Activated T-cell treated with anti-CD3 and anti-CD28 coated beads, Interleukin-2, amount 50 U/mL, for 24 hours (primary cell): ENCODE data around the gene GRK5.
A peak's percentile ranks its signal among the peaks of the same experiment; 100 is the strongest.
"Not testable (repeated sequence)": the region's sequence is repeated elsewhere in the genome, so short reads cannot be mapped to it uniquely, and the experiment has no call there.

ENCODE experiments used
- DNase-seq: peaks from one replicate; pipeline ENCODE4 v3.0.0-alpha.2; 2020
- H3K27ac Mint-ChIP-seq: 2 replicates; pipeline ENCODE4 v1.8.0; 2020; ENCODE audit warnings: mild to moderate bottlenecking, mixed read lengths
- H3K27me3 Mint-ChIP-seq: 2 replicates; pipeline ENCODE4 v1.8.0; 2020; ENCODE audit warnings: mixed read lengths
- H3K36me3 Mint-ChIP-seq: 2 replicates; pipeline ENCODE4 v1.8.0; 2020; ENCODE audit warnings: low read depth, mixed read lengths
- H3K4me1 Mint-ChIP-seq: 2 replicates; pipeline ENCODE4 v1.8.0; 2020; ENCODE audit warnings: low read depth, mixed read lengths
- H3K4me3 Mint-ChIP-seq: 2 replicates; pipeline ENCODE4 v1.8.0; 2020; ENCODE audit warnings: mild to moderate bottlenecking, moderate library complexity, mixed read lengths
- H3K9me3 Mint-ChIP-seq: 2 replicates; pipeline ENCODE4 v1.8.0; 2020; ENCODE audit warnings: mixed read lengths

The GRK5 gene

DNA sequence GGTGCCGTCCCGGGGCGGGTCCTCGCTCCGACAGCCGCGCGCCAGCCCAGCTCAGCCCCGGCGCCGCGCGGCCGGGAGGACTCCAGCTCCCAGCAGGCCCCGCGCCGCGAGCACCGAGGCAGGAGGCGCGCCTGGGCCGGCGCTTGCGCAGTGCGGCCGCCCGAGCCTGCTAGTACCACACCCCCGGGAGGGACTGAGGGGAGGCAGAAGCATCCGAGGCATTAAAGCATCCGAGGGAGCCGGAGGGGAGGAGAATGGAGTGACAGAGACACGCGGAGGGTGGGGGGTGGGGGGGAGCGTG is at the start of gene GRK5:
GRK5 (plus strand) TSS at position 206 of the 301 bp plus-strand sequence. CDS start 347 bp downstream, outside the sequence.
- Mint-ChIP-seq H3K9me3 (no peaks in the 10 kb centered on the region), H3K27ac (peak within 1 kb of the TSS; percentile 94), H3K36me3 (peaks cover 4% of the 10 kb centered on the region), H3K4me3 (peak within 1 kb of the TSS; percentile 89), H3K27me3 (no peaks in the 10 kb centered on the region), H3K4me1 (peaks cover 50% of the 10 kb centered on the region)
- no peak for DNase-seq

DNA sequence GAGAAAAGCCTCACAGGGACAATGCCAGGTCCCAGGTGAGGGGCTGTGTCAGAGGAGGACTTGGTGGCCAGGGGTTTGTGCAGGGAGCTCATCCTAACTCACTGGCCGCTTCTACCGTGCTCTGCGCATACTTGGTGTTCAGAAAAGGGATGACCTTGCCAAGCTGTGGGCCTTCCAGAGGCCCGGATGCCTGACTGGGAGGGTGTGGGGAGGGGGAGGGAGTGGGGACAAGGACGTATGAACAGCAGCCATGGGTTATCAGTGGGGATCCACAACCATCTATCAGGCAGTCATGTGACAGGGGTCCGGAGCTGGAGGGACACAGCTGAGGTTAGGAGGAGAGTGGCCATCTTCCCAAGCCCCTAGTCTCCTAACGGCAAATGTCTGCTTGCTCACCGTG is 48.0 kb upstream of the GRK5 start:
- Mint-ChIP-seq H3K9me3 (no peaks in the 10 kb centered on the region), H3K4me3 (no peak overlapping the region), H3K27ac (peak overlapping the region; percentile 18), H3K27me3 (no peaks in the 10 kb centered on the region), H3K36me3 (peaks cover 97% of the 10 kb centered on the region), H3K4me1 (peaks cover 22% of the 10 kb centered on the region)
- DNase-seq, result no peak

DNA sequence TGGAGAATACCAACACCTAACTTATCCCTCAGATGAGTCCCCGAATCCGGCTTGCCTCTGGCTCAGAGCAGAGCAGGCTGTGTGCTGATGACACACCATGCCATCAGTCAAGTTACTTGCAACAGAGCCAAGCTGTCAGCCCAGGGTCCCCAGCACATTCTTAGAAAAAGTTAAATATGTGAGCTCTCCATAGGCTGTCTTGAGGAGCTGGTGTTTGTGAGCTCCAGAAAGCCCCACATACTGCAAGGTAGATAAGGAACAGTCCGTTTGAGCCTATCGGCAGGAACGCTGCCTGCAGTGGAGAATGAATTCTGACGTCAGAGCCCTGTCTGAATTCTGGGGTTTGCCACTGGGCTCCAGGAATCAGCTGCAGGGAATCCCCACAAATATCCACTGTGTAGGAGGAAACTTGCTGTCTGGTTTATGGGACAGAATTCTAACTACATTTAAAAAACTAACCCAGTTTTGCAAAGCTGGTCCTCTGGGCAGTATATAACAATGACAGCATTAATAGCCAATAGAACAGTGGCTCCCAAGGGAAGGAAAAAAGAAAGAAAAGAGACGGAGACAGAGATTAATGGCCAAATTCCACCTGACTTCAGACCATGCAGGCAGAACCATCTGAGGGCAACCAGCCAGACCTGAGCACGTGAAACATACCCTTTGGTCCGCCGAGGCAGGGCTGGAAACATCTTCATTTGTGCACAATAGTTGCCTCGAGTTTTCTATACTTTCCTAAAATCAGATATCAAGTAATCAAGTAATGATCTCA is 45.5 kb upstream of the GRK5 start:
- no peaks in the 10 kb centered on the region for H3K9me3 Mint-ChIP-seq
- peaks cover 93% of the 10 kb centered on the region for H3K36me3 Mint-ChIP-seq
- no peak overlapping the region for H3K4me3 Mint-ChIP-seq
- no peaks in the 10 kb centered on the region for H3K27me3 Mint-ChIP-seq
- DNase-seq, result no peak
- peak overlapping the region; percentile 28 for H3K27ac Mint-ChIP-seq
- peaks cover 40% of the 10 kb centered on the region for H3K4me1 Mint-ChIP-seq

DNA sequence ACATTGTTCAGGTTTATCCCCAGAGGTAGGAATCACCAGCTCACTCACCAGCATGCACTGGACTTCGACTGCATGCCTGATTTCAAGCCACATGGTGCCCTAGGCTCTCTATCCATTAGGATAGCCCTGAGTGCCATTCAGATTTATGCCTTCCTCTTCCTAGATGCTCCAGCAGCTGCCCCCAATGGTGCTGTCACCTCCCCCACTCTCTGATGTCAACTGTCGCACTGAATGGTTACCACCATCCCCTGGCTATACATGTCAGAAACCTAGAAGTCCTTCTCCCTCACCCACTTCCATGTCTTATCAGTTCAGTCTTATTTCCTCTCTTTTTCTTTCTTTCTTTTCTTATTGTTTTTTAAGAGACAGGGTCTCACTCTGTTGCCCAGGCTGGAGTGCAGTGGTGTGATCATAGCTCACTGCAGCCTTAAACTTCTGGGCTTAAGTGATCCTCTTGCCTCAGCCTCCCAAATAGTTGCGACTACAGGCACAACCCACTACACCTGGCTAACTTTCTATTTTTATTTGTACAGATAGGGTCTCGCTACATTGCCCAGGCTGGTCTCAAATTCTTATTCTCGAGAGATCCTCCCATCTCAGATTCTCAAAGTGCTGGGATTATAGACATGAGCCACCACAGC is 44.8 kb upstream of the GRK5 start:
- no peak overlapping the region for H3K4me3 Mint-ChIP-seq
- DNase-seq, result no peak
- peak overlapping the region; percentile 28 for H3K27ac Mint-ChIP-seq
- peaks cover 95% of the 10 kb centered on the region for H3K36me3 Mint-ChIP-seq
- peaks cover 44% of the 10 kb centered on the region for H3K4me1 Mint-ChIP-seq
- no peaks in the 10 kb centered on the region for H3K9me3 Mint-ChIP-seq
- no peaks in the 10 kb centered on the region for H3K27me3 Mint-ChIP-seq

DNA sequence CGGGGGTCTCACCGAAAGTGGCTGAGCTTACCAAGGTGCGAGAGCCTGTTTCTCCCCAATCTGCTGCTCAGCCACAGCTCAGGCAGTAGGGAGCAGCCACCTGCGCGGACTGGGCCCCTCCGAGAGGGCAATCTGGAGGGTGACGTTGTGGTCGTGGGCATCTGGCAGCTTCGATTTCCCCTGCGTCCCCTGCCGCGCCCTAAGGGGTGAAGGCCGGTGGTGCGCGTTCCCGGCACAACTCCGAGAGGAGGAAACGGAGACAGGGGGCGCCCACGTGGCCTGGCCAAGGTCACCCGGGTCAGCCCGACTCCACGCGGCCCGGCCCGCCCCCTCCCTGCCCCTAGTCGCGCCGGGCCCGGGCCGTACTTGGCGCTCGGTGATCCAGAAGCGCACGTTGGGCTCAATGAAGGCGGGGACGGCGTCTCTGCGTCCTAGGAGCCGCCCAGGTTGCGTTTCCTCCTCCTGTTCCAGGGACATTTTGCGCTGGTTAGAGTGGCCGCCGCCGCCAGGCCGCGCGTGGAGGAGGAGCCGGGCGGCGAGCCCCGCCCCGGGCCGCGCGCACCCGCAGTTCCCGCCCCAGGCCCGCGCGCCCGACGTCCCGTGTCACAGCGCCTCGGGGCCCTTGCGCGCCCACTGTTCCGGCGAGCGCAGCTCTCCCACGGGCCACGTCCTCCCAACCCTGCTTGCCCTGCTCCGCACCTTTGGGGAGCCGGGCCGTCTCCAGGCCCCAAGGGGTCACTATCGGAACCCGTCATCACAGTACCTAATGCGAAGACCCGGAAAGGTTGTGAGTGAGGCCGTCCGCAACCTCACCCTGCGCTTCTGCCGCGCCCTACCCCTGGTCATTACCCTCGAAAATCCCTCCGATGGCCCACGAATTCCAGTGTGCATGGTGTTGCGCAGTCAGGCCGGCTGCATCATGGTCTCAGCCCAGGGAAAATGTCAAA is 41.9 kb upstream of the GRK5 start, which contains the start of gene SFXN4:
SFXN4 (minus strand) TSS at position 544 of the 947 bp plus-strand sequence; CDS start at position 477, 67 bp downstream.
- peak; percentile 91 for DNase-seq
- peak within 1 kb of the TSS; percentile 95 for H3K27ac Mint-ChIP-seq
- no peaks in the 10 kb centered on the region for H3K9me3 Mint-ChIP-seq
- no peaks in the 10 kb centered on the region for H3K27me3 Mint-ChIP-seq
- H3K4me3 Mint-ChIP-seq, result peak within 1 kb of the TSS; percentile 87
- H3K4me1 Mint-ChIP-seq, result peaks cover 44% of the 10 kb centered on the region
- H3K36me3 Mint-ChIP-seq, result peaks cover 95% of the 10 kb centered on the region

DNA sequence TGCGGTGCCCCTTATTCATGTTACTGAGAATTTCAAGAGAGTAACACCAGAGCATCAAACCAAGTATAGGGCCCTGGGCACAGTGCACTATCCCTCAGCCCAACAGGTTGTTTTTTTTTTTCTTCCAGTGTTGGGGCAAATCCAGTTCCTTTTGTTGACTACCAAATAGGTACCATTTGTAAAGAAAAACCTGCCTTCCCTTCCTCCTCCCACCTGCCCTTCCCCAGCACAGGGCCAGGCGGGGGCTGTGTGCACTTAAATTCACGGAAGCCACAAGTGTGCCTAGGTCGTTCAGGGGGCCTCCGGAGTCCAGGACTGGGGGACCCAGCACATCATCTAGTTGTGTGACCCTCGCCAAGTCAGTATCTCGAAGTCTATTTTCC is 41.3 kb upstream of the GRK5 start:
- Mint-ChIP-seq H3K27ac (peak overlapping the region; percentile 95), H3K4me3 (peak overlapping the region; percentile 87), H3K4me1 (peaks cover 44% of the 10 kb centered on the region), H3K36me3 (peaks cover 96% of the 10 kb centered on the region), H3K9me3 (no peaks in the 10 kb centered on the region), H3K27me3 (no peaks in the 10 kb centered on the region)
- no peak for DNase-seq

DNA sequence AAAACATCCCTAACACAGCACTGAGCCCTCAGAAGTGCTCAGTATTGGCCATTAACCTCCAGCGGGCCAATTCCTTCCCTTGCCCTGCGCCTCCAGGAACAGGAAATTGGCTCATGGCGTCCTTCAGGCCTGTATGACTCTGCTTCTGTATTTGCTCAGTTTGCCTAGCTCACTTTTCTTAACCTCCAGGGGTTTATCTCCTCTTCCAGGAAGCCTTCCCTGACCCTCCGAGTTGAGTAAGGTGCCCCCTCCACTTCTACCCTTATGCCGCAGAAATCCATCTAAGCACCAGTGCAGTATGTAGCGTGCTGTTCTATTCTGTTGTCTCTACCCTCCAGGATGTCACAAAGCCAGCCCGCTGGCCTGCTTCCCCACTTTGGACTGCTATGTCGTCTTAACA is 40.8 kb upstream of the GRK5 start:
- peaks cover 42% of the 10 kb centered on the region for H3K4me1 Mint-ChIP-seq
- peaks cover 96% of the 10 kb centered on the region for H3K36me3 Mint-ChIP-seq
- no peaks in the 10 kb centered on the region for H3K27me3 Mint-ChIP-seq
- no peak for DNase-seq
- peak overlapping the region; percentile 87 for H3K4me3 Mint-ChIP-seq
- H3K27ac Mint-ChIP-seq, result peak overlapping the region; percentile 95
- no peaks in the 10 kb centered on the region for H3K9me3 Mint-ChIP-seq

DNA sequence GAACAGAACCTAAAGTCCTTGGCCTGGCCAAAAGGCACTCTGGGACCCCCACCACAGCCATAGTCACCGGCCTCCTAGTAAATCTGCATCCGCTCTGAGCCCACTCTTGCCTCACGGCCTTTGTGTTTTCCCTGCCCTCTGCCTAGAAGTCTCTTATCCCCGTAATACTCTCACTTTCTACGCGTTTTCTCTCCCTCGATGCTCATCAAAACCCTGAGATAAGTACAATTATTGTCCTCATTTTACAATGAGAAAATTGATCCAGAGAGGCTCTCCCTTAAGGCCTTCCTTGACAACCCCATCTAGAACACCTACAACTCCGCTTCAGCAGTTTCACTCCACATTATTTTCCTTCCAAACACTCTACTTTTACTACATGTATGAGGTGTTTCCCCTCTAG is 40.3 kb upstream of the GRK5 start:
- Mint-ChIP-seq H3K4me1 (peaks cover 39% of the 10 kb centered on the region), H3K9me3 (no peaks in the 10 kb centered on the region), H3K27me3 (no peaks in the 10 kb centered on the region), H3K36me3 (peaks cover 95% of the 10 kb centered on the region), H3K27ac (peak overlapping the region; percentile 95), H3K4me3 (peak overlapping the region; percentile 87)
- DNase-seq, result no peak

DNA sequence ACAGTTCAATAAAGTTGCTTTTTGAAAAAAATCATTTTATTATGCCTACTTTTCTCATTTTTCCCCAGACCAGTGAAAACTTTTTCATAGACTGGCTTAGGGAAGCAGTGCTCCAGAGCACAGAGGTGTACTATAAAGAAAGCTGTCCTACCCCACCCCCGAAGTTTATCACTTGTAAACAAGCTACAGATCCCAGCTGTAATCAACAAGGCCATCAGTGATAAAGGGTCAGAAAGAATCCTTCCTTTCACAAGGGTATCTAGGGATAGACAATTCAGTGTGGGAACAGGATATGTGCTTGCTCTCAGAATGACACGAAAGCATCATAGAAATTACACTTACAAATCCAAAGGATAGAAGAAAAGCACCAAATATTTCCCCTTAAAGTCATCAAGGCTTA is 33.3 kb upstream of the GRK5 start:
- peaks cover 91% of the 10 kb centered on the region for H3K36me3 Mint-ChIP-seq
- H3K4me1 Mint-ChIP-seq, result peaks cover 33% of the 10 kb centered on the region
- no peak overlapping the region for H3K27ac Mint-ChIP-seq
- no peaks in the 10 kb centered on the region for H3K9me3 Mint-ChIP-seq
- H3K4me3 Mint-ChIP-seq, result no peak overlapping the region
- no peaks in the 10 kb centered on the region for H3K27me3 Mint-ChIP-seq
- no peak for DNase-seq

DNA sequence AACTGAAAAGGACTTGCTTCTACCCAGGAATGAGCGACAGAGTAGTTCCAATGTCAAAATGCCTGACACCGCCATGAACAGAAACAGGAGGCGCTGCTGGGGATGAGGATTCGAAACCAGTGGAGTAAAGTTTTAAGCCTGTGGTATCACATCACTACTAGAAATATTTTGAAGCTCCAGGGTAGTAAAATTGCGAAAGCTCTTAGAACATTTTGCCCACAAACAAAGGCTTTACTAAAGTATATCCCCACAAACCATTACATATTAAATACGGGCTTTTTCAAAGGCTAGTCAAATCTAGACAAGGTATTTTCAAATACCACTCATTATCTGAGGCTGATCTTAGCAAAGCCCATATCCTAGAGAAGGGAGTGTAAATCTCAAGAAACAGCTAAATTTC is 31.2 kb upstream of the GRK5 start:
- H3K9me3 Mint-ChIP-seq, result no peaks in the 10 kb centered on the region
- H3K4me3 Mint-ChIP-seq, result peak overlapping the region; percentile 94
- H3K27ac Mint-ChIP-seq, result peak overlapping the region; percentile 91
- H3K36me3 Mint-ChIP-seq, result peaks cover 71% of the 10 kb centered on the region
- DNase-seq, result no peak
- no peaks in the 10 kb centered on the region for H3K27me3 Mint-ChIP-seq
- H3K4me1 Mint-ChIP-seq, result peaks cover 39% of the 10 kb centered on the region

DNA sequence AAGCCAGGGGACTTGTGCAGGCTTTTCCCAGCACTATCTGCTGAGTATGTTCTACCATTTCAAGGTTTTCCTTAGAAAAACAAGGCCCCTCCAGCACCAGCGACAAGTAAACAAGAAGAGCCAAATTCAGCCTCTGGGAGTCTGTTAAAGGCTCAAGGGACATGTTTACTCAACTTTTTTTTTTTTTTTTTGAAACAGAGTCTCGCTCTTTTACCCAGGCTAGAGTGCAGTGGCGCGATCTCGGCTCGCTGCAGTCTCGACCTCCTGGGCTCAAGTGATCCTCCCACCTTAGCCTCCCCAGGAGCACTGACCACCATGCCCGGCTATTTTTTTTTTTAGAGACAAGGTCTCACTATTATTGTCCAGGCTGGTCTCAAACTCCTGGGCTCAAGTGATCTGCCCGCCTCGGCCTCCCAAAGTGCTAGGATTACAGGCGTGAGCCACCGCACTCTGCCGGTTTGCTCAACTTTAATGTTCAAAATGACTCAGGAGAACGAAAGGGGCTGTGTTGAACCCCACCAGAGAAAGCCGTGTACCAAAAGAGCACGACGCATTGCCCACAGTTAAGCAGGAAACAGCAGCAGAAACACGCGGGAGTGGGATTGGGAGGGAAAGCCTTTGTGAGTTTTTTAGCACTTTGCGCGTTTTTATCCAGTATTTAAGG is 29.5 kb upstream of the GRK5 start:
- peaks cover 56% of the 10 kb centered on the region for H3K36me3 Mint-ChIP-seq
- peaks cover 39% of the 10 kb centered on the region for H3K4me1 Mint-ChIP-seq
- no peaks in the 10 kb centered on the region for H3K27me3 Mint-ChIP-seq
- no peak for DNase-seq
- H3K9me3 Mint-ChIP-seq, result no peaks in the 10 kb centered on the region
- peak overlapping the region; percentile 98 for H3K27ac Mint-ChIP-seq
- H3K4me3 Mint-ChIP-seq, result peak overlapping the region; percentile 94

DNA sequence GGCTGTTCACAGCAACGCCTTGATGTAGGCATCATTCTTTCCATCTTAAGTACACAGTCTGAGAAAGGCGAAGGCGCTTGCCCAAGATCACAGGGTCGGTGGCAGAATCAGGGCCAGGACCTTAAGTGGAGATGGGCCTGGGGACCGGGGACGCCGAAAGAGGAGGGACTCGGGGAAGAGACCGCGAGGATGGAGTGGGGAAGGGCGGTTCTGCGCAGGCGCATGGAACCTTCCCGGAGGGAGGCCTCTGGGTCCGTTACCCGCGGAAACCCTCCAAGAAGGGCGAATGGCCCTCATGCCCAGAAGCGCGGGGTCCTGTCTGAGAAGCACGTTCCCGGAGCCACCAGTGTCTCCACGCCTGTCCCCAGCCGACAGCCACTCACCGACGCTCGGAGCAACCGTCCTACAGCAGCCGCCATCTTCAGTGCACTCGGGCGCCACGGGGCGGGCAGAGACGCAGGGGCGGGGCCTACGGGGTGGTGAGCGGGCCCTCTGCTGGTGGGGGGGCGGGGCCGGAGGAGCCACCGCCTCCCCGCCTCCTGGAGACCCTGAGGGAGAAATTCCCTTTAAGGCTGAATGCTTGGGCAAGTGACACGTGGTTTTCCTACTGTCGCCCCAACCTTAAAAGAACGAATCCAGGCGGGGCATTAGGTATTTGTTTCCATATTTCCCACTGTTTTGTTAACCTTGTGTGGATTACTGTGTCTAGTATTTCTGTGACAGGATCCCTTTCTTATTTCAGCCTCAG is 28.8 kb upstream of the GRK5 start, which contains the start of gene PRDX3:
PRDX3 (minus strand) TSS at position 441 of the 748 bp plus-strand sequence; CDS start at position 419, 22 bp downstream.
- Mint-ChIP-seq H3K4me3 (peak within 1 kb of the TSS; percentile 94), H3K9me3 (no peaks in the 10 kb centered on the region), H3K4me1 (peaks cover 40% of the 10 kb centered on the region), H3K27ac (peak within 1 kb of the TSS; percentile 98), H3K27me3 (no peaks in the 10 kb centered on the region), H3K36me3 (peaks cover 50% of the 10 kb centered on the region)
- peak; percentile 96 for DNase-seq

DNA sequence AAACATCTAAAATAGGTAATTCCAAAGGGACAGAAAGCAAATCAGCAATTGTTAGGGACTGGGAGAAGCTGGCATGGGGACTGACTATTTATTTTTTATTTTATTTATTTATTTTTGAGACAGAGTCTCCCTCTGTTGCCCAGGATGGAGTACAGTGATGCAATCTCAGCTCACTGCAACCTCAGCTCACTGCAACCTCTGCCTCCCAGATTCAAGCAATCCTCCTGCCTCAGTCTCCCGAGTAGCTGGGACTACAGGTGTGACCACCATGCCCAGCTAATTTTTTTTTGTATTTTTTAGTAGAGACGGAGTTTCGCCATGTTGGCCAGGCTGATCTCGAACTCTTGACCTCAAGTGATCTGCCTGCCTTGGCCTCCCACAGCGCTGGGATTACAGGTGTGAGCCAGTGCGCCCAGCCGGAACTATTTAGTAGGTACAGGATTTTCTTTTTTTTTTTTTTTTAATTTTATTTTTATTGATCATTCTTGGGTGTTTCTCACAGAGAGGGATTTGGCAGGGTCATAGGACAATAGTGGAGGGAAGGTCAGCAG is 26.4 kb upstream of the GRK5 start:
- Mint-ChIP-seq H3K36me3 (peaks cover 27% of the 10 kb centered on the region), H3K4me1 (peaks cover 37% of the 10 kb centered on the region)
- not testable (repeated sequence) for H3K9me3 Mint-ChIP-seq, DNase-seq, H3K4me3 Mint-ChIP-seq, H3K27me3 Mint-ChIP-seq, H3K27ac Mint-ChIP-seq
